WERI-Rb-1 (cell line): Measurements from ENCODE around the gene CAMSAP3.

Experiments
- DNase-seq: peaks from one replicate; pipeline ENCODE4 v3.0.0-alpha.2; 2020
- H3K27ac ChIP-seq: fragments of 250-450 bp; sonication (Bioruptor Pico); 2 replicates; pipeline ENCODE4 v1.5.1; 2020; ENCODE audit warnings: mild to moderate bottlenecking, moderate library complexity
- H3K27me3 ChIP-seq: fragments of 250-450 bp; sonication (Bioruptor Pico); 2 replicates; pipeline ENCODE4 v1.5.1; 2021; ENCODE audit warnings: mild to moderate bottlenecking, low read depth, moderate library complexity; ENCODE audit not compliant: insufficient read depth, severe bottlenecking
- H3K36me3 ChIP-seq: fragments of 250-450 bp; sonication (Bioruptor Pico); 2 replicates; pipeline ENCODE4 v1.5.1; 2020; ENCODE audit warnings: mild to moderate bottlenecking, moderate library complexity
- H3K4me3 ChIP-seq: 2 replicates; pipeline ENCODE4 v1.5.1; 2011; ENCODE audit warnings: low read depth, mild to moderate bottlenecking, control low read depth, low read length
- H3K9me3 ChIP-seq: fragments of 250-450 bp; sonication (Bioruptor Pico); 2 replicates; pipeline ENCODE4 v1.5.1; 2021; ENCODE audit warnings: mild to moderate bottlenecking, moderate library complexity; ENCODE audit not compliant: severe bottlenecking
- TF ChIP-seq, protein P1 (sequence below): IDR thresholded peaks from 2 replicates; pipeline ENCODE4 v1.5.1; 2011; ENCODE audit warnings: low read depth, mild to moderate bottlenecking, control low read depth, inconsistent platforms, low read length

Gene CAMSAP3

DNA sequence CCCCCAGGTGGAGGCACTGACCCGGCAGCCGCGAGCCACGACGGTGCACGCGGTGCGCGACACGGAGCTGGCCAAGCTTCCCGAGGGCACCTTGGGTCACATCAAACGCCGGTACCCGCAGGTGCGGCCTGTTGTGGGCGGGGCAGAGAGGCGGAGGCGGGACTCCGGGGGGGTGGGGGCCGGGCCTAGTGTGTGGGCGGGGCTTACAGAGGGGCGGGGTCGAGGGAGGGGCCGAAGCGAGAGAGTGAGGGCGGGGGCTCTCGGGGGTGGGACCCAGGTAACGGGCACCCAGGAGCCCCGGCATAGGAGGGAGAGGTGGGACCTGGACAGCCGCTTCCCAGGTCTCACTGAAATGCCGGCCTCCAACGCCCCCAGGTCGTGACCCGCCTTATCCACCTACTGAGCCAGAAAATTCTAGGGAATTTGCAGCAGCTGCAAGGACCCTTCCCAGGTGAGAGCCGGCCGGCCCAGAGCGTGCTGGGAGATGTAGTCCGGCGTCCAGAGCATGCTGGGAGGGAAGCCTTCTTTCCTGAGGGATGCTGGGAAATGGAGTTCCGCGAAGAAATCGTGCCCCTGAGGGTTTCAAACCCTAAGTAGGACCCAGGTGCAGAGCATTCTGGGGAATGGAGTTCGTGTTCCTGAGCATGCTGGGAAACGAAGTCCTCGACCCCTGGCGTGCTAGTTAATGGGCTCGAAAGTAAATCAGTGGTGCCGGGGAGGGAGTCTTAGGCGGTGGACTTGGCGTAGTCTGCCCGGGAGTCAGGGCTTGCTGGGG is 44.5 kb upstream of the CAMSAP3 start:
- H3K9me3 ChIP-seq: no peaks in the 10 kb centered on the region
- H3K27ac ChIP-seq: no peak overlapping the region
- TF ChIP-seq, protein P1, sequence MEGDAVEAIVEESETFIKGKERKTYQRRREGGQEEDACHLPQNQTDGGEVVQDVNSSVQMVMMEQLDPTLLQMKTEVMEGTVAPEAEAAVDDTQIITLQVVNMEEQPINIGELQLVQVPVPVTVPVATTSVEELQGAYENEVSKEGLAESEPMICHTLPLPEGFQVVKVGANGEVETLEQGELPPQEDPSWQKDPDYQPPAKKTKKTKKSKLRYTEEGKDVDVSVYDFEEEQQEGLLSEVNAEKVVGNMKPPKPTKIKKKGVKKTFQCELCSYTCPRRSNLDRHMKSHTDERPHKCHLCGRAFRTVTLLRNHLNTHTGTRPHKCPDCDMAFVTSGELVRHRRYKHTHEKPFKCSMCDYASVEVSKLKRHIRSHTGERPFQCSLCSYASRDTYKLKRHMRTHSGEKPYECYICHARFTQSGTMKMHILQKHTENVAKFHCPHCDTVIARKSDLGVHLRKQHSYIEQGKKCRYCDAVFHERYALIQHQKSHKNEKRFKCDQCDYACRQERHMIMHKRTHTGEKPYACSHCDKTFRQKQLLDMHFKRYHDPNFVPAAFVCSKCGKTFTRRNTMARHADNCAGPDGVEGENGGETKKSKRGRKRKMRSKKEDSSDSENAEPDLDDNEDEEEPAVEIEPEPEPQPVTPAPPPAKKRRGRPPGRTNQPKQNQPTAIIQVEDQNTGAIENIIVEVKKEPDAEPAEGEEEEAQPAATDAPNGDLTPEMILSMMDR: no peak
- peak; percentile 80 for DNase-seq
- no peaks in the 10 kb centered on the region for H3K27me3 ChIP-seq
- H3K4me3 ChIP-seq: no peak overlapping the region
- H3K36me3 ChIP-seq: no peaks in the 10 kb centered on the region; the same call in 1 of the 2 replicates

DNA sequence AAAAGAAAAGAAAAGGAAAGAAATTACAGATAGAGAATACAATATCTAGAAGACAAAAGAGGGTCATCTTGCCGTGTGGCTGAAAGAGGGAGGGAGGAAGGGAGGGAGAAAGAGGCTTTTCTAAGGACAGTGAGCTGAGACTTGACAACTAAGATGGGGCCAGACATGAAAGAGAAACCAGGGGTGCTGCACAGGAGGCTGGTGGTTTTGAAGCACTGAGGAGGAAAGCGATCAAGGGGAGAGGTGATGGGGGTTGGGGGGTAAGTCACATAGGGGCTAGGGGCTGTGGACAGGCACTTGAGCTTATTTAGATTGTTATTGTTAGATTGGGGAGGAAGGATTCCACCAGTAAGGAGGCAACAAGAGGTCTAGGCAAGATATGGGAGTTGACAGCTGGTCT is 42.9 kb upstream of the CAMSAP3 start:
- TF ChIP-seq, protein P1: no peak
- no peak for DNase-seq
- no peak overlapping the region for H3K27ac ChIP-seq

DNA sequence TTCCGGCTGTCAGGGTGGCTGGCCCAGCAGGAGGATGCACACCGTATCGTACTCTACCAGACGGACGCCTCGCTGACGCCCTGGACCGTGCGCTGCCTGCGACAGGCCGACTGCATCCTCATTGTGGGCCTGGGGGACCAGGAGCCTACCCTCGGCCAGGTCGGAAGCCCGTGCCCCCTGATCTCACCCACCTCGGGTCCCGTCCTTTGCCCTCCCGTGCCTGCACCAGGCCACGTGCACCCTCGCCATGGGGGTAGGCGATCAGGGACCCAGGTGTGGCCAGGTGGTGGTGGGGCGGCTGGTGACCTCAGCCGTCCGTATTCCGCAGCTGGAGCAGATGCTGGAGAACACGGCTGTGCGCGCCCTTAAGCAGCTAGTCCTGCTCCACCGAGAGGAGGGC is 41.1 kb upstream of the CAMSAP3 start:
- TF ChIP-seq, protein P1: no peak
- peaks cover 4% of the 10 kb centered on the region for H3K36me3 ChIP-seq
- DNase-seq: no peak
- no peaks in the 10 kb centered on the region for H3K9me3 ChIP-seq
- H3K4me3 ChIP-seq: no peak overlapping the region
- H3K27me3 ChIP-seq: no peaks in the 10 kb centered on the region
- H3K27ac ChIP-seq: no peak overlapping the region

More for the DNA sequence above, 42.9 kb upstream of the CAMSAP3 start:
- H3K36me3 ChIP-seq: peaks cover 4% of the 10 kb centered on the region
- no peaks in the 10 kb centered on the region for H3K27me3 ChIP-seq
- no peak overlapping the region for H3K4me3 ChIP-seq
- no peaks in the 10 kb centered on the region for H3K9me3 ChIP-seq

DNA sequence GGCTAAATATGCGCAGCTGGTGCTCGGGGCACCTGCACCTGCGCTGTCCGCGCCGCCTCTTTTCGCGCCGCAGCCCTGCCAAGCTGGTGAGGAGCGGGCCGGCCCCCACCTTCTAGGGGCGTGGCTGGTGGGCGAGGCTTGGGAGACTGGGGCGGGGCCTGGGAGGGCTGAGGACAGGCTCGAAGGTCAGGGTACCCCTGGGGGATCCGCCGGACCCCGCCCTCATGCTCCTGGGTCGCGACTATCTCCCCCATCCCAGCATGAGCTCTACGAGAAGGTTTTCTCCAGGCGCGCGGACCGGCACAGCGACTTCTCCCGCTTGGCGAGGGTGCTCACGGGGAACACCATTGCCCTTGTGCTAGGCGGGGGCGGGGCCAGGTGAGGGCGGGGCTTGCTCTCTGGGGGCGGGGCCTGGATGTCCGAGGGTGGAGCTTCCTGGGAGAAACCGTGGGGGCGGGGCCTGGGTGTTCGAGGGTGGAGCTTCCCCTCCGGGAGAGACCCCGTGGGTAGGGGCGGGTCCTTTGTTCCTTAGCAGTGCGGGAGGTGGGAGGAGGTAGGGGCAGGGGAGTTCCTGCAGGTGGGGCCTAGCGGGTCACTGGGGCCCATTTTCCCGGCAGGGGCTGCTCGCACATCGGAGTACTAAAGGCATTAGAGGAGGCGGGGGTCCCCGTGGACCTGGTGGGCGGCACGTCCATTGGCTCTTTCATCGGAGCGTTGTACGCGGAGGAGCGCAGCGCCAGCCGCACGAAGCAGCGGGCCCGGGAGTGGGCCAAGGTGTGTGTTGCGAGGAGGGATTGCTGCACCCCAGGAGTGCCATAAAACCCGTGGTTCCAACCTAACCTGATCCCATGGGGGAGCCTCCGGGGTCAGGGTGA is 40.4 kb upstream of the CAMSAP3 start:
- Histone ChIP-seq H3K27ac (no peak overlapping the region), H3K27me3 (no peaks in the 10 kb centered on the region), H3K4me3 (no peak overlapping the region), H3K9me3 (no peaks in the 10 kb centered on the region), H3K36me3 (peaks cover 4% of the 10 kb centered on the region)
- DNase-seq: no peak
- TF ChIP-seq, protein P1: no peak

DNA sequence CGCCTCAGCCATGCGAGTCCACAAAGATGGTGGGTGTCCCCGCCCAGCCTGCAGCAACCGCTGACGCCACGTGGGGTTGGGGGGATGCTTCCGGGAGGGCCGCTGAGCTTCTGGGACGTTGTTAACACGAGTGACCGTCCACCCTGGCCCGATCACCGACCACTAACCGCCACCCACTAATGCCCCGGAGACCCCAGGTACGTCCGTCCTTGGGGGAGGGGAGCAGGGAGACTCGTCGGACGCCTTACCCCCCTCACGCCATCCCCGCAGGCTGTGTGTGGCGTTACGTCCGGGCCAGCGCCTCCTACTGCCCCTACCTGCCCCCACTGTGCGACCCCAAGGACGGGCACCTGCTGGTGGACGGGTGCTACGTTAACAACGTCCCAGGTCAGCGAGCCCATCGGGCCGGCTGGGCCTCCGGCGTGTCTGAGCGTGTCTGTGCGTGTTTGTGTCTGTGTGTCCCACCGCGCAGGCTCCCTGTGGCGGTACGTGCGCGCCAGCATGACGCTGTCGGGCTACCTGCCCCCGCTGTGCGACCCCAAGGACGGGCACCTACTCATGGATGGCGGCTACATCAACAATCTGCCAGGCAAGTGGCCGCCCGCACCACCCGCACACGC is 38.9 kb upstream of the CAMSAP3 start:
- peaks cover 4% of the 10 kb centered on the region for H3K36me3 ChIP-seq
- TF ChIP-seq, protein P1: no peak
- no peak for DNase-seq

More for the DNA sequence above, 38.9 kb upstream of the CAMSAP3 start:
- Histone ChIP-seq H3K4me3 (no peak overlapping the region), H3K9me3 (no peaks in the 10 kb centered on the region), H3K27me3 (no peaks in the 10 kb centered on the region), H3K27ac (no peak overlapping the region)
